ENCODE data around the gene SLC16A13. TPM values are rescaled to one million over a fixed set of nuclear protein-coding genes. Genes with fewer than 3 reads are reported as not detected.

Gene SLC16A13
- total and polyA plus RNA-seq, 2 of the 8 experiments (the other 6 are each of a cell fraction or from before 2014, with no cell fraction given), result 5.4 to 5.8 TPM

DNA sequence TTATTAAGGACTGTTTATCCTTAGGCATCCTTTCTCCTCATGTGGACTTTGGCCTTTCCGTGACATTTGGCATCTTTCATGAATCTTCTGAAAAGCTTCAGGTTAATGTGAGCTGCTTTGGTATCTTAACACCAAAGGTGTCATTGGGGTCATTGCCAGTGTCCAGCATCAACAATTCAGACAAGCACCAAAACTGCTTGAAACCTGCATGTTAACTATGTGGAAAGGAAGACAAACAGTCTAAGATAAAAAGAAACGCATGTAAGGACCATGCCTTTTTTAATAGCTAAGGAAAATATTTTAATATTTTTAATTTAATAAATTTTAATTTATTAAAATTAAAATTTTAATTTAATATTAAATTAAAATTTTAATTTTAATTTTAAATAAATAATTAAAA lies 32.1 kb upstream of the SLC16A13 start (continued):
- TF ChIP-seq SRF (IDR thresholded peaks at IDR 0.05; ENCODE audit: low read depth, low read length) (no peak), BCL11A (IDR thresholded peaks at IDR 0.05; ENCODE audit: low read depth in 2 of 2, low read length in 2 of 2) (no peak)

All from H1 (cell line).